Stimulated activated CD8-positive, alpha-beta memory T cell treated with anti-CD3 and anti-CD28 coated beads, Interleukin-2, amount 100 ng/mL, for 1 hour (primary cell): ENCODE measurements around the gene SLC47A2.

Source experiments
- DNase-seq, 2 donors: peaks; one replicate each; pipeline ENCODE4 v3.0.0-alpha.2; 2020; ENCODE audit warnings: low read depth in 2 of 2

SLC47A2 gene

DNA sequence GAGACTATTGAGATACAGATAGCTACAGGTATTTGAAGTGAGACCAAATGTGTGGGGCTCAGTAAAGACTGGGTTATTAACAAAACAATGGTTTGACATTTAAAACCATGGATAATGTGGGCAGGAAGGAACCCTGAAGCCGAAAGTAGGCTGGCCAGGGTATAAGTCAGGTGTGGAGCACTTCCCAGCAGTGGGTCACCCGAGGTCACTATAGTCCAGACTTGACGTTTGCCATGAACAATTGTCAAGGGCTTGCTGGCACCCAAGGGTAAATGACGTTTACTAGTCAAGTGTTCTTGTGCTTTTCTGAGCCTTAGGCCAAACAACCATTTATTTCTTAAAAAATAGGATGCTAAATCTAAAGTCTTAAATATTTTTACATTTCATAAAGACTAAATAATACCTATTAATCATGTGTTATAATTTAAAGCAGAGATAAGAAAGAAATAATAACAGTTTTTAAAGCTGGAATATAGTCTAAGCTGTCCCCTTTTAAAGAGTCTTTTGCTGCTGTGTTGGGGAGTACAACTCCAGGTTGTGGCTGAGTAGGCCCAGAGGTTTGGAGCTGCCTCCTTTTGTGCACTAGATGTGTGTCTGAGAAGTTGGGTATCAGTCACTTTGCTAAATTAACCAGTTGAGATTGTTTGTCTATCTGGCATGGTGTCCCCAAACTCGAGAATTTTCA, 52.1 kb downstream of the SLC47A2 start:
- no peak for DNase-seq

- no peak for DNase-seq
Observed at GRCh38 chr17:19663097-19663496, 53.3 kb downstream of the SLC47A2 start.

DNA sequence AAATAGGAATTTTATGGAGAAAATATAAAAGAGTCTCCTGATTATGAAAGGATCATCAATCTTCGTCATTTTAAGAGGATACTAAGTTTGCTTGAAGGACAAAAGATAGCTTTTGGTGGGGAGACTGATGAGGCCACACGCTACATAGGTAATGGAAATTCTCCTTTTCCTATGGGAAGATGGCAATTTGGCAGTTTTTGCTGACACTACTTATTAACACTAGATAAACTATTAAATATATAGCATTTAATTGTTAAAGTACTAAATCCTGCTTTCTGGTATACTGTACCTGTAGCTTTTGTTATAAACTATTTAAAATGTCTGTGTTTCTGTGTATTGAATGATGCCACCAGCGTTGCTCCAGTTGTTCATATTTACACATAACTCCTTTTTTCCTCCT, 55.3 kb downstream of the SLC47A2 start:
- DNase-seq: no peak

DNA sequence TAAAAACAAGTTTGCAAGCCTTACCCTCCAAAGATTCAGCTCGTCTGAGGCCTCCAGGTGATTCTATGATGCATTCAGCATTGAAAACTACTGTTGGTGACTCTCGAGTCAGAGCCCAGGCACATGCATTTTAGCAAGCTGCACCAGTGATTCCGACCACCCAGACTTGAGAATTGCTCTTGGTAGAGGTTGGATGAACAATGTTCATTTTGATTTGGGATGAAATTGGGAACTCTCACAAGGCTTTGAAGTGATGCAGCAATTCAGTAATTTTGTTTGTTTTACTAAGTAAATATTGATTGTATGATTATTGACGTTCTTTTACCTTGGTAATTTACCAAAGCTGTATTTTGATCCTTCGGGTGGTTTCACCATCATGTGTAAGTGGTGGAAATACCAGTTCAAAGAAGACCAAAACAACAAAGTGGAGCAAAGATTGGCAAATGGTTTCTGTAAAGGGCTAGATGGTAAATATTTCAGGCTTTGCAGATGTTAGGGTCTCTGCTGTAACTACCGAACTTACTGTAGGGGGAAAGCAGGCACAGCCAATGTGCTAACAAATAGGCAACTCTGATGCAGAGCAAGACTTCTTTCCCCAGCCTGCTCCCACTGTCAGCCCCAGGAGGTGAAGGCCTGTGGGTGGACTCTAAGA, 56.0 kb downstream of the SLC47A2 start:
- no peak for DNase-seq

DNA sequence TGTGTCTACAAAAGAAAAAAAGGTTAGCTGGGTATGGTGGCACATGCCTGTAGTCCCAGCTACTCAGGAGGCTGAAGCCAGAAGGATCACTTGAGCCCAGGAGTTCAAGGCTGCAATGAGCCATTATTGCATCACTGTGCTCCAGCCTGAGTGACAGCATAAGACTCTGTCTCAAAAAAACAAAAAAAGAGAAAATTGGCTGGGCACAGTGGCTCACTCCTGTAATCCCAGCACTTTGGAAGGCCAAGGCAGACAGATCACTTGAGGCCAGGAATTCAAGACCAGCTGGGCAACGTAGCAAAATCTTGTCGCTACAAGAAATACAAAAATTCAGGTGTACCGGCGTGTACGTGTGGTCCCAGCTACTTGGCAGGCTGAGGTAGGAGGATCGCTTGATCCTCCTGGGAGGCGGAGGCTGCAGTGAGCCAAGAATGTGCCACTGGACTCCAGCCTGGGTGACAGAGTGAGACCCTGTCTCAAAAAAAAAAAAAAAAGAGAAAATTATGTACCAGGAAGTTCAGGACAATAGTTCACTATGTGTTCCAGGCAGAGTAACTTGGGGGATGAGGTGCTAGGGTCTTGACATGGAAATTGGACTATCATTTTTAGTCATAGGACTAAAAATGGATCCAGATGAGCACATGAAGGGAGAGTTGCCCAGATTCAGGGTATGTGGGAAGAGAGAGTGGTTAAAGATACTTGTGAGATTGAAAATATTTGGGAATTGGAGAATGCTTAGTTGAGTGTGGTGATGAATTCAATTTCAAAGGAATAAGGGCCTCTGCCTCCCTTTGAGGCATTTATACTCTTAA, 56.8 kb downstream of the SLC47A2 start:
- no peak for DNase-seq

- DNase-seq: no peak
Observed at GRCh38 chr17:19656851-19657581, 59.4 kb downstream of the SLC47A2 start.

GRCh38 chr17:19656336-19656735, 60.0 kb downstream of the SLC47A2 start:
- no peak for DNase-seq

DNA sequence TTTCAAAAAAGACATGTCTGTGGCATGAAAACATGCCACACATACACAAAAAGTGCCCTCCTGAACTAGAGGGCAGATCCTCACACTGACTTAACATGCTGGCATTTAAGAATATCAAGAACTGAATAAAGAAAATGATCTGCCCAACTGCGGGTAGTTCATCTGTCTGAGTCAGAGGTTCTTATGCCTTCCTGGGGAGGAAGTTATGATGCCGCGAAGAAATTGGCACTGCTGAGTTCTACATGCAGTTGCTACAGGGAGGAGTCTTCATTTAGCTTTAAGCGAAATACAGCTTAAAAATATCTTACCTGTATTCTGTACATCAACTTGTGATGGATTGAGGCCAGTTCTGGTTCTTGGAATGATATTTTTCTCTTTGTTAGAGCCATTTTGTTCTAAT, 61.5 kb downstream of the SLC47A2 start:
- DNase-seq: no peak

- no peak for DNase-seq
Observed at GRCh38 chr17:19654342-19654886, 62.0 kb downstream of the SLC47A2 start.

DNA sequence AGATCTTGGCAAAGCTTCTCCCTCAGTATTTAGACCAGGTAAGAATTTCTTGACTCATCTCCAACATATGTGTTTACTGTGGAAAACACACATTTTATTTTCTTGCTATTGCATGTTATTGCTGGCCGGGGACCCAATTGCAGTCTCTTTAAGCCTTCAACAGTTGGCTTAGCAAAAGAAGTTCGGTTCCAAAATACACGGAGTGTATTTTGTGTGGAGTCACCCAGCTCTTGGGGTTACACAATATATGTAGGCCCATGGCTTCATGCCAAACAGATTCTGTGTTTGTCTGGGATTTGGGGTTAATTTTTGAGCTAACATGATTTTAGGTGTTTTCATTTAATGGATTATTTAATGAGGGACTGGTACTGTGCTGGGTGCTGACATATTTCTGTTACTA, 63.8 kb downstream of the SLC47A2 start:
- no peak for DNase-seq

DNA sequence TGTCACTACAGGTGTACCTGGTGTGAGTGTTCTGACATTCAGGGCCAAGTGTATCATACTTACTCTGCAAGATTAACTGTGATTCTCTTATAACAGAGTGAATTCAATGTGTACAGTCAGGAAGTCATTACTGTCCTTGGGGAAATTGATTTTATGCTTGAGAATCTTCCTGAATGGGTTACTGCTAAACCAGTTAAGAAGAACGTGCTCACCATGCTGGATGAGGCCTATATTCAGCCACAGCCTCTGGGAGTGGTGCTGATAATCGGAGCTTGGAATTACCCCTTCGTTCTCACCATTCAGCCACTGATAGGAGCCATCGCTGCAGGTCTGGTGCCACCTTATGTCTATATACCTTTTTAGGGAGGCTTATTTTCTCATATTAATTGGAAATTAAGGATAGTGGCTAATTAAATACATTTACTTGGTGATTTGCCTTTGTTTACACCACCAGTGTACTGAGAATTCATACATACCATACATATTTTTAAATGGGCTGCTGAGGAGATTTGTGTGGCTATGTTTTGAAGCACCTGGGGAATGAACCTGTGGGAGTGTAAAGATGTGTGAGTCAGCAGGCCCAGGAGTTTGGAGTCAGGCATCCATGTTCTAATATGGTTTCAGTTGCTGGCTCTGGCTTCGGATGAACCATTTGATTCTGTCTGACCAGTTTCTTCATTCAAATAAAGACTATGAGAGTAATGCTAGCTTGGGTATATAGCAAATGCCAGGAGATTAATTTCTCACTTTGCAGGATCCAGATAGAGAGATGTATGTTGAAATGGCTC, 64.7 kb downstream of the SLC47A2 start:
- DNase-seq: no peak

GRCh38 chr17:19650826-19651225, 65.6 kb downstream of the SLC47A2 start:
- no peak for DNase-seq

- no peak for DNase-seq
Observed at GRCh38 chr17:19649274-19649541, 67.2 kb downstream of the SLC47A2 start.

GRCh38 chr17:19648475-19649273, 67.7 kb downstream of the SLC47A2 start, which contains the start of gene ALDH3A2:
TSS of gene ALDH3A2 (plus strand) at chr17:19648751. CDS start at chr17:19648972, 221 bp downstream.
- DNase-seq: peak; percentile 82 to 88

- DNase-seq: peak in 1 of 2 donors; percentile 4
Observed at GRCh38 chr17:19647697-19648474, 68.5 kb downstream of the SLC47A2 start.

GRCh38 chr17:19646788-19647696, 69.3 kb downstream of the SLC47A2 start:
- DNase-seq: no peak

DNA sequence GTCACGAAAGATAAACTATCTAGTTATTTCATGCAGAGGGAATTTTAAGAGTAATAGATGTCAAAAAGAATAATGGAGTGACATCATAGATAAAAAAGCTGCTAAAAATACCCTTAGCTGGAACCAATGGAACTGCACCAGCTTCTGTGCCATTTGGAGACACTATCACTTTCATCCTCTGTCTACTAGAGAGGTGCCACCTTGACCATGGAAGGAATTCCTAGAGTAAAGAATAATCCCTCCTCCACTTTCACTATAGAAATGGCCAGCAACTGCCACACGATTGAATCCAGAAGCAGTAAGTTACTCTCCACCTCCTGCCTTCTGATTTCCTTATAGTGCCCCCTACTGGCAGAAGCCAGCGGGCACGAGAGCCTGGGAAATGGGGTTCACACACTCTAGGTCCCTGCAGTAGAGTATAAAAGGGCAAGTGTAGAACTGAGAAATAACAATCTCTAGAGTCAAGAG, 70.6 kb downstream of the SLC47A2 start:
- peak in 1 of 2 donors; percentile 2 for DNase-seq

GRCh38 chr17:19644493-19645210, 71.7 kb downstream of the SLC47A2 start:
- DNase-seq: no peak
